GM19193 (cell line): Measurements from ENCODE around the gene SMPD3.

Experiments used
- POLR2A ChIP-seq: IDR thresholded peaks from 4 replicates; pipeline ENCODE4 v1.6.1; 2011; ENCODE audit not compliant: insufficient read depth, insufficient read length; ENCODE audit errors: extremely low read depth

The SMPD3 gene

GRCh38 chr16:68395167-68395786 lies 53.0 kb downstream of the SMPD3 start:
- no peak for TF ChIP-seq POLR2A

GRCh38 chr16:68393333-68393732 lies 55.0 kb downstream of the SMPD3 start:
- no peak for TF ChIP-seq POLR2A

DNA sequence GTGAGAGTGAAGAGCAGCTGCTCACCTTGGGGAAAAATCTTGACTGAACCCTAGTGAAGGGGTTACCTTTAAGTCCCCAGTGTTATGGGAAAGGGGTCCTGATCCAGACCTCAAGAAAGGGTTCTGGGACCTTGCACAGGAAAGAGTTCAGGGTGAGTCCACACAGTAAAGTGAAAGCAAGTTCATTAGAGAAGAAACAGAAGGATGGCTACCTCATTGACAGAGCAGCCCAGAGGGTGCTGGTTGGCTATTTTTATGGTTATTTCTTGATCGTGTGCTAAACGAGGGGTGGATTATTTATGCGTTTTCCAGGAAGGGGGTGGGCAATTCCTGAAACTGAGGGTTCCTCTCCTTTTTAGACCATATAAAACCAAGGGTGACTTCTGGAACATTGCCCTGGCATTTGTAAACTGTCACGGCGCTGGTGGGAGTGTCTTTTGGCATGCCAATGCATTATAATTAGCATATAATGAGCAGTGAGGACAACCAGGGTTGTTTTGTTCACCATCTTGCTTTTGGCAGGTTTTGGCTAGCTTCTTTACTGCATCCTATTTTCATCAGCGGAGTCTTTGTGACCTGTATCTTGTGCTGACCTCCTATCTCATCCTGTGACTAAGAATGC lies 58.4 kb downstream of the SMPD3 start:
- no peak for TF ChIP-seq POLR2A

DNA sequence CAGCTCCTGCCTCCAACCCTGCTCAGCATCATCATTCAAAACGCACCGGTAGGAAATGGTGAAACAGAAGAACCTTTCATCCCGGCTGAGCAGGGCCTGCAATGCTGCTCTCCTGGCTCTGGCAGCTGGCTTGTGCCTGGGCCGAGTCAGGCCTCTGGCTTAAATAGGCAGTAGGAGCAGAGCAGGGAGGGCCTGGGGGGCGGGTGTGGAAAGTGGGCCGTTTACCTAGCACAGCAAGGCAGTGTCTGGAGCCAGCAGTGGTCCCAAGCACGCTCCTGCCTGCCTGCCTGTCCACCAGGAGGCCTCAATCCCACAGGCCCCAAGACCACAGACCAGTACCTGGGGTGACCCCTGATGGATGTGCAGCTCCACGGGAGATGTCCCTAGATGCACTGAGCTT lies 59.3 kb downstream of the SMPD3 start:
- no peak for TF ChIP-seq POLR2A

DNA sequence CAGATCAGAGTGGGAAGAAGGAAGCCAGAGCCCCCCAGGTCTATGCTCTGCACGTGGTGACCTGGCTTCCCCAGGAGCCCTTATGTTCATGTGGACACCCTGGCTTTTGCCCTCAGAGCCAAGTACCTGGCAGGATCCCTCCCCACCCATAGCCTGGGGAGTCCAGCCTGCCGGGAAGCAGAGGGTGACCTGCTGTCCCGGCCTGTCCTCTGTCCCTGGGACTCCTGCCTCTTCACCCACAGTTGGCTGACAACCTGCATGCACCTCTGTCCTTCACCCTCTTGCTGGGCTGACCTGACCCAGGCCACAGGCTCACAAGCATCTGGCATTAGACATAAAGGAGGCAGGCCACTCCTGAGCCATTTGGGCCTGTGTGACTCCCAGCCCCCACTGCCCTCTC lies 60.2 kb downstream of the SMPD3 start:
- TF ChIP-seq POLR2A = no peak

- no peak for TF ChIP-seq POLR2A
Observed at GRCh38 chr16:68387301-68387700, 61.0 kb downstream of the SMPD3 start.

GRCh38 chr16:68386628-68387027 lies 61.7 kb downstream of the SMPD3 start:
- TF ChIP-seq POLR2A = no peak

DNA sequence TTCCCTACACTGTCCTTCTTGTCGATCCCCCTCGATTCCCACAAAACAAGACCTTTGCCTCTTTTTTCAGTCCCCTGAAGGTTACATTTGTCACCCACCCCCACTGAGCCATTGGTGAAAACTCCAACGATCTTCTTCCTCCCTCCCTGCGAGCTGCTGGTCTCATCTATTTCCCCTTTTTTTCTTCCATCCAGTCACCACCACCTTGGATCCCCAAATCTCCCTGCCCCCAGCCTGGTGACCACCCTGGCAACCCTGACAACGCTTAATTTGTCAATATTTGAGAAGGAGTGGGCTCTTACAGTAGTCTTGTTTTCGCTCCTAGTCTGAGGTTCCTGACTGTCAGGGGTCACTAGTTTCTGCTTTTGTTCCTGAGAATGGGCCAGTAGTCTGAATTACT lies 62.9 kb downstream of the SMPD3 start:
- no peak for TF ChIP-seq POLR2A

DNA sequence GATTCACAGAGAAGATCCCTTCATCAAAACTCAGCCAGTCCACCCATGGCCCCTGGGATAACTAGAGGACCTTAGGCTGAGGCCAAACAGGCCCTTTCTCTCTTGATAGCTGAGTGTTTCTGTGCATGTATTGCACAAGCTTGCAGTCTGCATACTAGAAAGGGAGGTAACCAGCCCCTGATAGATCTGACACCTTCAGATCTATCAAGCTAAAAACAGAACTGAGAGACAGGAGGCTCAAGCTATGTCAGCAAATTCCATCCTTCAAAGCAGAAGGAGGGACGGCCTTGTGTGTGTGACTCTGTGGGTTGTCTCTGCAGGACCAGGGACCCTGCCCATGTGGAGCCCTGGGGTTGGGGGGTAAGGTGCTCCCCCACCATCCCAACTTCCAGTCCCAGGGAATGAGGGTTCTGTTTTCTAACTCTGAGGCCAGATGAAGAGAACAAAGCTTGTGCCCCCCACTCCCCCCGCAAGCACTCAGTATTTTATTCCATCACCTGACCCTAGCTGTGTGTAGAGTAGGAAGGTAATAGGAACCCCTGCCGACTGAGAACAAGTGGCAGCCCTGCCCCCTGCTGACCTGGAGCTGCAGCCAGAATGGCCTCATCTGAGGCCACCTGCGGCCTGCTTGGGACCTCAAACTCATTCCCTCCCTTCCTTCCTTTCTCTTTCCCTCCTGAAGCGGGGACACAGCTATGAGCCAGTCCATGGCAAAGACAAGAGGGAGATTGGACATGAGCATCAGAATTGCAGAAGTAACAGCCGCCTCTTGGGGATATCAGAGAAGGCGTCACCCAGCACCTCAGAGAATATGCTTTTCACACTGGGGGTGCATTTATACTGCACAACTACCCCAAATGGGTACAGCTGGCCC lies 63.8 kb downstream of the SMPD3 start:
- TF ChIP-seq POLR2A = no peak

DNA sequence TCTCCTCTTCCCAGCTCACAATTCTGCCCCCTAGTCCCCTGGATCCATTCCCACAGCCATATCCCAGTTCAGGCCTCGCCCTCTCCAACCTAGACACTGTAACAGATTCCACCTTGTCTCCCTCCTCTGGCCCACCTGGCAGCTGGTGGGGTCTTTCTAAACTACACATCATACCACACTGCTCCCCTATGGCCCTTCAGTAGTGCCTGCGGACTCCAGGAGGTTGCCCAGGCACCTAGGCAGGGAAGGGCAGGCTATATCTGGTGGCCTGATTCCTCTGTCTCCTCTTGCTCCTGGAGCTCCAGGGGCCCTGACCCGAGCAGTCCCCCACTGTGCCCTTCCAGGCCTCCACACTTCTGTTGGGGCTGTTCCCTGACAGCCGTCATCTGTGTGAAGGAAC lies 64.5 kb downstream of the SMPD3 start:
- no peak for TF ChIP-seq POLR2A

GRCh38 chr16:68382296-68382718 lies 66.0 kb downstream of the SMPD3 start:
- no peak for TF ChIP-seq POLR2A

DNA sequence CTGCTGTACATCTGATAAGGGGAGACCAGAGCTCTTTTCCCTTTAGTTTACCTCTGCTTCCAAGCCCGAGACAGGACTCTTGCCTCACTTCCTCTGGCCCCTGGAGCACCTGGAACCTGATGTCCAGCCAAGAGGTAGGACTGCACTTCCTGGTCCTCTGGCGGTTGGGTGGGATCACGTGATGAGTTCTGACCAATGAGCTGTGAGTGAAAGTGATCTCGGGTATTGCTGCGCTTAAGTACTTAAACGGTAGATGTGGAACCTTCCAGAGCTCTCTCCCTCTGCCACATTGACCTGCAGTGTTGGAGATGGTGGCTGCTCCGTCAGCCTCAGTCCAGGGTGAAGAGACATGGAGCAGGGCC lies 67.0 kb downstream of the SMPD3 start:
- no peak for TF ChIP-seq POLR2A

DNA sequence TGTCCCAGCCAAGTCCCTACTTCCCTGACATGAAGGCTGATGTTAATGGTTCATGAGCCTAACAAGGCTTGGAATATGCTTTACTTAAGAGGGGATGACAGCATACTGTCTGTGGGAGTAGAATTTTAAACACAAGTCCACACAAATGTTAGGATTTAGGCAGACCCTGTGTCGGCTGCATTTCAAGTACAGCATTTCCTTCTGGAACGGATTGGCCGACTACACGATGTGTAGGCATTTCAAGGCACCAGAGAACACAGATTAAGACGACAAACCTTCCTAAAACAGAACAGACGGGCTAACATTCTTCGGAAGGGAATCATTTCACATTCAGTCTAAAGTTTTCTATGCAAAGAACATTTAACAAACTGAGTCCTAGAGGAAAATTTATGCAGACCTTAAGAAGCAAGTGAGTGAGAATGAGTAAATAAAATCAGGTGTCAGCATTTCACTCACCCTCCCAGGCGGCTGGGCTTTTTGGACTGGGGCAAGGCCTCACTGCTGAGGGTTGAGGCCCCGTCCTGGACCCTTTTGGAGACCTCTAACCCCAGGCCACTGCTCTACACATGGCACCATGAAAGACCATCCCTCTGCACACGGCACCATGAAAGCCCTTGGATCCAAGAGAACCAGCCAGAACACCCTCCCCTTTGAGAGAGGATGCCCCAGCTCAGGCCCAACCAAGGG lies 67.5 kb downstream of the SMPD3 start:
- TF ChIP-seq POLR2A = no peak

DNA sequence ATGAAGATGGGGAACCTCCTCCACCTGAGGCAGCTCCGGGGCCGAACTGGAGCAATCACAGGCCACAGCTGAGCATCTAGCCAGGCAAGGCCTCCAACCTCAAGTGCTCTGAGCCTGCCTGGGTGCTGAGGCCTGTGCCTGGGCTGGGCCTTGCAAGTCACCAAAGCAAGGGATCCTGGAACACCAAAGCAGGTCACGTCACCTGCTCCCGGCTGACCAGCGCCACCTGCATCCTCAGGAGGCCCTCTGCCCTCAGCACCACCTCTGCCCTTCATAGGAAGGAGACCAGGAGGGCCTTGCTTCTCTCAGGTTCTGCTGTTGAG lies 68.0 kb downstream of the SMPD3 start:
- no peak for TF ChIP-seq POLR2A
